BLaER1 treated with 17β-estradiol and CSF1 and Interleukin-3, amounts not matched to agents 10 nM and 100 nM (cell line): ENCODE results near the gene CARMIL1.

ENCODE experiments used
- H3K27ac ChIP-seq, 11 experiments: shearing (Covaris generic); formaldehyde crosslinking; 2 replicates each; pipeline ENCODE4 v1.8.1; 2022
- H3K27me3 ChIP-seq, 11 experiments: shearing (Covaris generic); formaldehyde crosslinking; 2 replicates each; pipeline ENCODE4 v1.8.1; 2022
- H3K36me3 ChIP-seq, 11 experiments: shearing (Covaris generic); formaldehyde crosslinking; 2 replicates each; pipeline ENCODE4 v1.8.1; 2022
- H3K4me1 ChIP-seq, 10 experiments: shearing (Covaris generic); formaldehyde crosslinking; 2 replicates each; pipeline ENCODE4 v1.8.1; 2022
- H3K4me2 ChIP-seq, 11 experiments: shearing (Covaris generic); formaldehyde crosslinking; 2 replicates each; pipeline ENCODE4 v1.8.1; 2022
- H3K4me3 ChIP-seq, 10 experiments: shearing (Covaris generic); formaldehyde crosslinking; 2 replicates each; pipeline ENCODE4 v1.8.1; 2022
- H3K9ac ChIP-seq, 11 experiments: shearing (Covaris generic); formaldehyde crosslinking; 2 replicates each; pipeline ENCODE4 v1.8.1; 2022
- H3K9me3 ChIP-seq, 11 experiments: shearing (Covaris generic); formaldehyde crosslinking; replicated peaks in 1 of 11; 2 replicates each; pipeline ENCODE4 v1.8.1; 2022
- H4K20me1 ChIP-seq, 11 experiments: shearing (Covaris generic); formaldehyde crosslinking; 2 replicates each; pipeline ENCODE4 v1.8.1; 2022
- Cebpa-rat ChIP-seq, 11 experiments: shearing (Covaris generic); IDR thresholded peaks; 2 replicates each; pipeline ENCODE4 v1.8.1; 2022

The CARMIL1 gene

DNA sequence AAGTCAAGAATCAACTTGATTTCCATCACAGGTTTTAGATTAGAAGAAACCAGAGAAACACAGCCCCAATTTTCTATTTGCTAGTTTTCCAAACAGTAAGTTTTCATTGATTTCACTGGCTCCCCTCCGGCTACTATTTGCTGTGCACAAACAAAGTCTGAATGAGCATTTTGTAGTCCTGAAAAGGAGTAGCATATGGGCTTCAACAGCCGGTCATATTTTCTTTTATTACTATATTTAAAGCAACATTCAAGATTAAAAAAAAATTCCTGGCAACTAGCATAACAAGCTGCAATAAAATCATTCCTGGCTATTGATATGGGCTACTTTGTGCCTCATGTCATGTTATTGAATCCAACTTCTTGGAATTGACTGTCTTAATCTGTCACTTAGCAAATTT is 48.3 kb downstream of the CARMIL1 start:
- no peak overlapping the region for H3K4me2 ChIP-seq
- no peaks in the 10 kb centered on the region for H3K9me3 ChIP-seq
- no peaks in the 10 kb centered on the region for H4K20me1 ChIP-seq
- H3K4me3 ChIP-seq, result no peak overlapping the region
- no peak for TF ChIP-seq Cebpa-rat (IDR thresholded peaks at IDR 0.05)
- H3K9ac ChIP-seq, result no peak overlapping the region
- no peaks in the 10 kb centered on the region for H3K27me3 ChIP-seq
- H3K4me1 ChIP-seq, result peaks cover 0 to 6% (median 0%) of the 10 kb centered on the region in 10 experiments; a peak in 1 of 20 replicates
- H3K36me3 ChIP-seq, result no peaks in the 10 kb centered on the region
- no peak overlapping the region for H3K27ac ChIP-seq

DNA sequence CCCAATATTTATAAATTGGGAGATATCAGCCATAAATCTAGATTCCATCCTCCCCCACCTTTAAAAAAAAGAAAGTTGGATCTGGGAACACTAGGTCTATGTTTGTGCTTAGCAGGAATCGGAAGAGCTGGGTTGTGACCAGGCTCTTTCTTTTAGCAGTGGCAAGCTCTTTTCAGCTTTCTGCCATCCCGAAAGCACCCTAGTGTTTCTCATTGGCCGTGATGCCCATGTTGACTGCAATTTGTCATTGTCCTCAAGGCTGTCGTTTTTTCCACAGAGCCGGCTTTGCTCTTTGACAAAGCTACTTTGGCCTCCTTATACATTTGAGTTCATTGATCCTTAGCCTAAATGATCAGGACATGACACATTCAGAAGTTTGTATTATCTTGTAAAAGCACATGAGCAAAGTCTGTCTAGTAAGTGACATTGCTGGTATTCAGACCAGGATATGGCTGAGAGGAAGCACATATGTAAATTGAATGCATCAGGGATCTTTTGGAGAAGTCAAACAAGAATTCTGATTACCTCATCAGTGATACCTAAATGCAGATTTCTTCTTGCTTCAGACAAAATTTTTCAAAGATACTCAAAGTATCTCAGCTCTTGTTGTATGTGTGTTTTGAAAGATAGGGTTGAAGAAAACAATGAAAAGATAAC is 50.1 kb downstream of the CARMIL1 start:
- Histone ChIP-seq H3K27me3 (no peaks in the 10 kb centered on the region), H3K36me3 (no peaks in the 10 kb centered on the region), H3K4me2 (0 out of 22 replicates have a peak overlapping the region, but pooled peaks of 1 of the 11 experiments have one; percentile 19), H3K9me3 (no peaks in the 10 kb centered on the region), H3K27ac (no peak overlapping the region), H3K4me3 (no peak overlapping the region), H3K4me1 (peaks cover 0 to 13% (median 0%) of the 10 kb centered on the region in 10 experiments; a peak in 2 of 20 replicates), H3K9ac (no peak overlapping the region), H4K20me1 (no peaks in the 10 kb centered on the region)
- TF ChIP-seq Cebpa-rat (IDR thresholded peaks at IDR 0.05), result no peak

- H3K4me3 ChIP-seq, result no peak overlapping the region
- H4K20me1 ChIP-seq, result no peaks in the 10 kb centered on the region
- TF ChIP-seq Cebpa-rat (IDR thresholded peaks at IDR 0.05), result no peak
- no peak overlapping the region for H3K27ac ChIP-seq
- H3K4me1 ChIP-seq, result peaks cover 0 to 13% (median 0%) of the 10 kb centered on the region in 10 experiments; a peak in 2 of 20 replicates
- H3K9ac ChIP-seq, result no peak overlapping the region
- no peaks in the 10 kb centered on the region for H3K27me3 ChIP-seq
- no peak overlapping the region for H3K4me2 ChIP-seq
- no peaks in the 10 kb centered on the region for H3K36me3 ChIP-seq
- H3K9me3 ChIP-seq, result no peaks in the 10 kb centered on the region
Observed at GRCh38 chr6:25329982-25330381, 50.8 kb downstream of the CARMIL1 start.

GRCh38 chr6:25330796-25331685 is 51.9 kb downstream of the CARMIL1 start:
- Histone ChIP-seq H3K9me3 (no peaks in the 10 kb centered on the region), H3K4me2 (no peak overlapping the region), H3K27me3 (no peaks in the 10 kb centered on the region), H3K27ac (no peak overlapping the region), H3K4me1 (peaks cover 0 to 13% (median 0%) of the 10 kb centered on the region in 10 experiments; a peak in 2 of 20 replicates), H3K36me3 (no peaks in the 10 kb centered on the region), H4K20me1 (no peaks in the 10 kb centered on the region), H3K9ac (no peak overlapping the region), H3K4me3 (no peak overlapping the region)
- no peak for TF ChIP-seq Cebpa-rat (IDR thresholded peaks at IDR 0.05)

GRCh38 chr6:25332165-25332564 is 53.0 kb downstream of the CARMIL1 start:
- no peak overlapping the region for H3K27ac ChIP-seq
- H3K4me3 ChIP-seq, result no peak overlapping the region
- H3K9me3 ChIP-seq, result no peaks in the 10 kb centered on the region
- H3K27me3 ChIP-seq, result no peaks in the 10 kb centered on the region
- H3K9ac ChIP-seq, result no peak overlapping the region
- TF ChIP-seq Cebpa-rat (IDR thresholded peaks at IDR 0.05), result no peak
- no peaks in the 10 kb centered on the region for H4K20me1 ChIP-seq
- no peaks in the 10 kb centered on the region for H3K36me3 ChIP-seq
- H3K4me1 ChIP-seq, result peaks cover 0 to 13% (median 0%) of the 10 kb centered on the region in 10 experiments; a peak in 2 of 20 replicates
- H3K4me2 ChIP-seq, result no peak overlapping the region

DNA sequence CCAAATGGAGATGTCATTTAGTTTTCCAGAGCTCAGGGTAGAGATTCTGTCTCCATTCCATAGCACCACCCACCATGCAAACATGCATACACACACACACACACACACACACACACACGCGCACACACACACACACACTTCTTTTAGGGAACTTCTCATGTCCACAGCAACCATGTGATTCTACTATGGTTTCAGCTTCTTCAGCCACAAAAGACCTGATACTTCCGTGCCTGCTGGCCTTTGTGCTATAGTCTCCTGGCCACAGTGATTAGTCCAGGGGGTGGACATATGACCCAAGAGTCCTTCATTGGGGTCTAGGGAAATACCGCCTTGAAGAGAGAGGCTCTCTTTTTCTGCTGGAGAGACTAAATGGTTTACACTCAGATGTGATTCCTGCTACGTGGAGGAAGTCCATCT is 53.5 kb downstream of the CARMIL1 start:
- Histone ChIP-seq H3K4me1 (peaks cover 0 to 13% (median 0%) of the 10 kb centered on the region in 10 experiments; a peak in 2 of 20 replicates), H3K4me2 (no peak overlapping the region; a peak in 1 of 22 replicates), H3K27me3 (no peaks in the 10 kb centered on the region), H3K9ac (no peak overlapping the region), H3K9me3 (no peaks in the 10 kb centered on the region), H3K27ac (no peak overlapping the region), H3K4me3 (no peak overlapping the region), H3K36me3 (no peaks in the 10 kb centered on the region), H4K20me1 (no peaks in the 10 kb centered on the region)
- no peak for TF ChIP-seq Cebpa-rat (IDR thresholded peaks at IDR 0.05)

- Histone ChIP-seq H3K4me3 (no peak overlapping the region), H3K36me3 (no peaks in the 10 kb centered on the region), H3K27ac (no peak overlapping the region), H3K9me3 (no peaks in the 10 kb centered on the region), H4K20me1 (no peaks in the 10 kb centered on the region), H3K27me3 (no peaks in the 10 kb centered on the region), H3K4me2 (no peak overlapping the region), H3K4me1 (peaks cover 0 to 13% (median 0%) of the 10 kb centered on the region in 10 experiments; a peak in 2 of 20 replicates), H3K9ac (no peak overlapping the region)
- TF ChIP-seq Cebpa-rat (IDR thresholded peaks at IDR 0.05), result no peak
Observed at GRCh38 chr6:25333471-25333870, 54.3 kb downstream of the CARMIL1 start.

- no peak for TF ChIP-seq Cebpa-rat (IDR thresholded peaks at IDR 0.05)
- Histone ChIP-seq H3K27me3 (no peaks in the 10 kb centered on the region), H3K4me3 (no peak overlapping the region), H3K4me2 (no peak overlapping the region), H3K9ac (no peak overlapping the region), H3K36me3 (no peaks in the 10 kb centered on the region), H3K9me3 (no peaks in the 10 kb centered on the region), H4K20me1 (no peaks in the 10 kb centered on the region), H3K4me1 (peaks cover 0 to 7% (median 0%) of the 10 kb centered on the region in 10 experiments; a peak in 1 of 20 replicates), H3K27ac (no peak overlapping the region)
Observed at GRCh38 chr6:25334793-25335192, 55.6 kb downstream of the CARMIL1 start.

- Histone ChIP-seq H3K9me3 (no peaks in the 10 kb centered on the region), H3K4me3 (no peak overlapping the region), H4K20me1 (no peaks in the 10 kb centered on the region), H3K9ac (no peak overlapping the region), H3K36me3 (no peaks in the 10 kb centered on the region), H3K27me3 (no peaks in the 10 kb centered on the region), H3K4me2 (no peak overlapping the region), H3K27ac (no peak overlapping the region), H3K4me1 (peaks cover 0 to 7% (median 0%) of the 10 kb centered on the region in 10 experiments; a peak in 1 of 20 replicates)
- no peak for TF ChIP-seq Cebpa-rat (IDR thresholded peaks at IDR 0.05)
Observed at GRCh38 chr6:25336996-25337395, 57.8 kb downstream of the CARMIL1 start.
